Keratinocyte (primary cell): ENCODE data around the gene CFAP69. TPM values are rescaled to one million over a fixed set of nuclear protein-coding genes. Genes with fewer than 3 reads are reported as not detected.

Source experiments
- DNase-seq: peaks from one replicate; pipeline ENCODE4 v3.0.0-alpha.2; 2011; ENCODE audit warnings: low read depth, missing footprints, low spot score
- FAIRE-seq: peaks from 2 replicates; lab custom pipeline; 2011; peaks lifted over from hg19 to GRCh38; lab: Jason Lieb, UNC
- H2AFZ ChIP-seq: 2 replicates; pipeline ENCODE4 v1.6.0; 2012; ENCODE audit warnings: low read length, control low read depth, inconsistent platforms; ENCODE audit not compliant: control insufficient read depth
- H3K27ac ChIP-seq: 2 replicates; pipeline ENCODE4 v1.5.1; 2011; ENCODE audit warnings: low read length; ENCODE audit not compliant: control insufficient read depth, insufficient read depth
- H3K27me3 ChIP-seq: 3 replicates; pipeline ENCODE4 v1.6.0; 2011; ENCODE audit warnings: low read length; ENCODE audit not compliant: control insufficient read depth, insufficient read depth; ENCODE audit errors: extremely low read depth
- H3K36me3 ChIP-seq, 2 experiments: 2 replicates in 1 of 2; 3 replicates in 1 of 2; pipeline ENCODE4 v1.5.1; 2011; ENCODE audit warnings: low read length in 2 of 2, mild to moderate bottlenecking in 1 of 2; ENCODE audit not compliant: control insufficient read depth in 2 of 2, insufficient read depth in 2 of 2; ENCODE audit errors: extremely low read depth in 1 of 2
- H3K4me1 ChIP-seq: 3 replicates; pipeline ENCODE4 v1.5.1; 2011; ENCODE audit warnings: low read length; ENCODE audit not compliant: control insufficient read depth, insufficient read depth; ENCODE audit errors: extremely low read depth
- H3K4me2 ChIP-seq: 3 replicates; pipeline ENCODE4 v1.6.0; 2011; ENCODE audit warnings: low read depth, low read length; ENCODE audit not compliant: control insufficient read depth, insufficient read depth; ENCODE audit errors: extremely low read depth
- H3K4me3 ChIP-seq, 3 experiments: fragments of 200-600 bp in 1 of 3; sonication (generic) in 1 of 3; 2 replicates in 2 of 3; 3 replicates in 1 of 3; pipeline ENCODE4 v1.5.1; 2011 to 2016; ENCODE audit warnings: low read length in 3 of 3, mild to moderate bottlenecking in 3 of 3, control low read depth in 2 of 3, inconsistent platforms in 1 of 3, low read depth in 1 of 3, mixed read lengths in 1 of 3, mixed run types in 1 of 3, moderate library complexity in 1 of 3; ENCODE audit not compliant: control insufficient read depth in 2 of 3, insufficient read depth in 2 of 3; ENCODE audit errors: extremely low read depth in 1 of 3
- H3K79me2 ChIP-seq: 2 replicates; pipeline ENCODE4 v1.6.0; 2012; ENCODE audit warnings: low read length; ENCODE audit not compliant: control insufficient read depth, insufficient read depth
- H3K9ac ChIP-seq: 3 replicates; pipeline ENCODE4 v1.6.0; 2011; ENCODE audit warnings: low read length; ENCODE audit not compliant: control insufficient read depth, insufficient read depth; ENCODE audit errors: extremely low read depth
- H3K9me1 ChIP-seq: 3 replicates; pipeline ENCODE4 v1.6.0; 2011; ENCODE audit warnings: low read length; ENCODE audit not compliant: control insufficient read depth, insufficient read depth; ENCODE audit errors: extremely low read depth
- H3K9me3 ChIP-seq: 2 replicates; pipeline ENCODE4 v1.5.1; 2012; ENCODE audit warnings: low read depth, low read length; ENCODE audit not compliant: control insufficient read depth
- H4K20me1 ChIP-seq: 3 replicates; pipeline ENCODE4 v1.6.0; 2011; ENCODE audit warnings: low read length; ENCODE audit not compliant: control insufficient read depth, insufficient read depth; ENCODE audit errors: extremely low read depth
- EZH2 ChIP-seq: IDR thresholded peaks from one replicate; pipeline ENCODE4 v1.6.1; 2012; ENCODE audit warnings: inconsistent platforms, mild to moderate bottlenecking, low read length, moderate library complexity
- dilution Hi-C: fragments of 300-500 bp; cut with MboI; formaldehyde crosslinking; loops from one replicate; pipeline ENCODE4 v1.7.0; 2020; ENCODE audit warnings: low sequenced_read_pairs; ENCODE audit not compliant: extremely low pct_ligation_motif_present
- polyA plus RNA-seq, 5 experiments: library from polyadenylated mRNA; depleted of rRNA in 3 of 5; stranded (reverse) in 3 of 5; stranded (forward) in 1 of 5; unstranded in 1 of 5; fragments of >200 nt; gene quantifications; 1 replicate in 1 of 5; 2 replicates in 3 of 5; 3 replicates in 1 of 5; pipeline versions ENCODE4 v1.2.1 to v1.2.3, GENCODE V29; 2011 to 2012; ENCODE audit warnings: missing spikeins in 2 of 5, low read depth in 1 of 5, low replicate concordance in 1 of 5
- small RNA-seq, 3 experiments: library from RNA; depleted of rRNA; stranded (forward); fragments of <200 nt; gene quantifications; one replicate each; pipeline ENCODE3, GENCODE V24; 2012; ENCODE audit warnings: low read depth in 3 of 3, low replicate concordance in 1 of 3; ENCODE audit not compliant: insufficient read length in 3 of 3
- TF ChIP-seq, protein P1 (sequence below), 3 experiments: IDR thresholded peaks in 1 of 3; conservative IDR thresholded peaks in 1 of 3; optimal IDR thresholded peaks in 1 of 3; 2 replicates in 2 of 3; 3 replicates in 1 of 3; pipeline versions ENCODE3 to v1.5.1; 2011; ENCODE audit warnings: low read length in 3 of 3, mild to moderate bottlenecking in 3 of 3, moderate library complexity in 2 of 3, control low read depth in 1 of 3, inconsistent platforms in 1 of 3; ENCODE audit not compliant: insufficient read depth in 2 of 3; ENCODE audit errors: extremely low read depth in 1 of 3

Gene CFAP69
- polyA plus RNA-seq, 1 donor (not counting 4 experiments of a cell fraction or from before 2014, with no cell fraction given) = 1.6 TPM

DNA sequence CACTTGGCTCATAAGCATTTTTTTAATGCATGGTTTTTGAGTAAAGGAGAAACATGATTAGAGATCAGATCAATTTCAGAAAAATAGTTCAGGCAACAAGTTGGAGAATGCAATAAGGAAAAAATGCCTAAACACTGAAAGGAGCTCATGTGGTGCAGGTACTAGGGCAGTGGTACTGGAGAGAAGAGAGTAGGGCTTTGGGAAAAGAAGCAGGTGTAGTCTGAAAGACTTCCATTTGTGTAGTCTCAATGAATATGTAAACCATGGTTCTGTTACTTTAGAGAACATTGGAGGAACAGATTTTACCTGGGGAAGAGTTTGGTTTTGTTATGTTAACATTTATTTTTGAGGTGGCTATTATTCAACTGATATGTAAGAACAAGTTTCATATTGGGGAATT lies 107.0 kb downstream of the CFAP69 start:
- Histone ChIP-seq H3K79me2 (peaks cover 52% of the 10 kb centered on the region), H3K9me1 (no peaks in the 10 kb centered on the region), H3K27me3 (no peaks in the 10 kb centered on the region), H3K27ac (no peak overlapping the region), H3K9me3 (no peaks in the 10 kb centered on the region), H3K4me2 (no peak overlapping the region), H3K9ac (no peak overlapping the region), H4K20me1 (no peaks in the 10 kb centered on the region), H3K4me3 (no peak overlapping the region), H3K4me1 (peaks cover 4% of the 10 kb centered on the region), H2AFZ (no peak overlapping the region), H3K36me3 (peaks cover 7% of the 10 kb centered on the region in 2 experiments)
- dilution Hi-C loops = no loop called here
- no peak for DNase-seq
- TF ChIP-seq, protein P1, sequence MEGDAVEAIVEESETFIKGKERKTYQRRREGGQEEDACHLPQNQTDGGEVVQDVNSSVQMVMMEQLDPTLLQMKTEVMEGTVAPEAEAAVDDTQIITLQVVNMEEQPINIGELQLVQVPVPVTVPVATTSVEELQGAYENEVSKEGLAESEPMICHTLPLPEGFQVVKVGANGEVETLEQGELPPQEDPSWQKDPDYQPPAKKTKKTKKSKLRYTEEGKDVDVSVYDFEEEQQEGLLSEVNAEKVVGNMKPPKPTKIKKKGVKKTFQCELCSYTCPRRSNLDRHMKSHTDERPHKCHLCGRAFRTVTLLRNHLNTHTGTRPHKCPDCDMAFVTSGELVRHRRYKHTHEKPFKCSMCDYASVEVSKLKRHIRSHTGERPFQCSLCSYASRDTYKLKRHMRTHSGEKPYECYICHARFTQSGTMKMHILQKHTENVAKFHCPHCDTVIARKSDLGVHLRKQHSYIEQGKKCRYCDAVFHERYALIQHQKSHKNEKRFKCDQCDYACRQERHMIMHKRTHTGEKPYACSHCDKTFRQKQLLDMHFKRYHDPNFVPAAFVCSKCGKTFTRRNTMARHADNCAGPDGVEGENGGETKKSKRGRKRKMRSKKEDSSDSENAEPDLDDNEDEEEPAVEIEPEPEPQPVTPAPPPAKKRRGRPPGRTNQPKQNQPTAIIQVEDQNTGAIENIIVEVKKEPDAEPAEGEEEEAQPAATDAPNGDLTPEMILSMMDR (optimal IDR thresholded peaks at IDR 0.05 in 1 of 3, IDR thresholded peaks at IDR 0.05 in 1 of 3, conservative IDR thresholded peaks at IDR 0.05 in 1 of 3; ENCODE audit: extremely low read depth in 1 of 3, insufficient read depth in 2 of 3, low read length in 3 of 3) = no peak
- TF ChIP-seq EZH2 = no peak
- FAIRE-seq = no peak

Small RNA genes within 50 kb of the gene (small RNA-seq; reads per million reads assigned to genes)
- gene RF00019 = 0 reads per million in 3 experiments

Other genes starting within 250 kb of the CFAP69 start
- 7.7 to 19.0 TPM (median 16.7 TPM) in 3 replicates for gene STEAP1, start 90.7 kb upstream of the CFAP69 start, polyA plus RNA-seq
- gene STEAP2, start 33.4 kb upstream of the CFAP69 start, polyA plus RNA-seq = 2.0 to 3.9 TPM (median 3.4 TPM) in 3 replicates
- gene FAM237B, start 76.1 kb downstream of the CFAP69 start, polyA plus RNA-seq = not detected in 3 replicates
- 14.0 to 26.6 TPM (median 17.0 TPM) in 3 replicates for gene GTPBP10, start 101.5 kb downstream of the CFAP69 start, polyA plus RNA-seq
- gene CLDN12, start 158.3 kb downstream of the CFAP69 start, polyA plus RNA-seq = 59.5 to 71.5 TPM (median 62.5 TPM) in 3 replicates
- not detected in 3 replicates for gene PTTG1IP2, start 224.5 kb downstream of the CFAP69 start, polyA plus RNA-seq